Activated CD4-positive, alpha-beta T cell treated with anti-CD3 and anti-CD28 coated beads, Interleukin-2, amount 10 ng/mL, durations not matched to agents 7 days and 5 days (primary cell): Measurements from ENCODE around the gene ARHGAP6. TPM values are rescaled to one million over a fixed set of nuclear protein-coding genes. Genes with fewer than 3 reads are reported as not detected.

Experiments used
- CTCF ChIA-PET: fragments of 350-600 bp; sonication (Branson Sonifier 250); formaldehyde crosslinking; loops from one replicate; lab custom pipeline; 2021; ENCODE audit warnings: antibody characterized with exemption; lab: Charles Lee
- POLR2A ChIA-PET: fragments of 350-600 bp; sonication (Branson Sonifier 250); formaldehyde crosslinking; loops from one replicate; lab custom pipeline; 2021; ENCODE audit warnings: antibody characterized with exemption; lab: Charles Lee
- DNase-seq: peaks from one replicate; pipeline ENCODE4 v3.0.0-alpha.2; 2020
- H3K27ac Mint-ChIP-seq: one replicate; pipeline ENCODE4 v1.8.0; 2021; ENCODE audit warnings: mild to moderate bottlenecking, moderate library complexity, mixed read lengths
- H3K27me3 Mint-ChIP-seq: one replicate; pipeline ENCODE4 v1.8.0; 2021; ENCODE audit warnings: mixed read lengths
- H3K36me3 Mint-ChIP-seq: one replicate; pipeline ENCODE4 v1.8.0; 2021; ENCODE audit warnings: low read depth, mixed read lengths
- H3K4me1 Mint-ChIP-seq: one replicate; pipeline ENCODE4 v1.8.0; 2021; ENCODE audit warnings: mixed read lengths
- H3K4me3 Mint-ChIP-seq: one replicate; pipeline ENCODE4 v1.8.0; 2021; ENCODE audit warnings: mild to moderate bottlenecking, moderate library complexity, mixed read lengths
- H3K9me3 Mint-ChIP-seq: one replicate; pipeline ENCODE4 v1.8.0; 2021; ENCODE audit warnings: mixed read lengths
- total RNA-seq, 2 experiments: library from RNA; stranded (reverse); gene quantifications; one replicate each; pipeline ENCODE4 v1.2.3, GENCODE V29; 2021

Gene ARHGAP6
- total RNA-seq, 2 experiments from 2014 or later = not detected

GRCh38 chrX:11414091-11414490 lies 251.6 kb downstream of the ARHGAP6 start:
- Mint-ChIP-seq H3K4me1 (no peaks in the 10 kb centered on the region), H3K9me3 (no peaks in the 10 kb centered on the region), H3K36me3 (no peaks in the 10 kb centered on the region), H3K27ac (no peak overlapping the region), H3K4me3 (no peak overlapping the region), H3K27me3 (no peaks in the 10 kb centered on the region)
- CTCF ChIA-PET = interaction anchor here (0.5 kb wide), 1 partner anchor 104 kb away, joined by 4 read pairs; no protein-coding TSS in a partner anchor
- POLR2A ChIA-PET = no interaction called here
- no peak for DNase-seq

- Mint-ChIP-seq H3K4me3 (no peak overlapping the region), H3K27me3 (no peaks in the 10 kb centered on the region), H3K4me1 (no peaks in the 10 kb centered on the region), H3K9me3 (no peaks in the 10 kb centered on the region), H3K36me3 (no peaks in the 10 kb centered on the region), H3K27ac (no peak overlapping the region)
- no peak for DNase-seq
- POLR2A ChIA-PET = no interaction called here
- CTCF ChIA-PET = no interaction called here
Observed at GRCh38 chrX:11412715-11413623, 252.8 kb downstream of the ARHGAP6 start.

- DNase-seq = no peak
- Mint-ChIP-seq H3K27ac (no peak overlapping the region), H3K9me3 (no peaks in the 10 kb centered on the region), H3K4me3 (no peak overlapping the region), H3K36me3 (no peaks in the 10 kb centered on the region), H3K4me1 (no peaks in the 10 kb centered on the region), H3K27me3 (no peaks in the 10 kb centered on the region)
- ChIA-PET CTCF (no interaction called here), POLR2A (no interaction called here)
Observed at GRCh38 chrX:11409957-11410356, 255.8 kb downstream of the ARHGAP6 start.

GRCh38 chrX:11408783-11409182 lies 256.9 kb downstream of the ARHGAP6 start:
- Mint-ChIP-seq H3K4me1 (no peaks in the 10 kb centered on the region), H3K27me3 (no peaks in the 10 kb centered on the region), H3K9me3 (no peaks in the 10 kb centered on the region), H3K4me3 (no peak overlapping the region), H3K27ac (no peak overlapping the region), H3K36me3 (no peaks in the 10 kb centered on the region)
- DNase-seq = no peak
- ChIA-PET CTCF (interaction anchor here (0.5 kb wide), 1 partner anchor 1673 kb away, joined by 7 read pairs; no protein-coding TSS in a partner anchor), POLR2A (no interaction called here)

- H3K27ac Mint-ChIP-seq = no peak overlapping the region
- no peak for DNase-seq
- POLR2A ChIA-PET = no interaction called here
- no peaks in the 10 kb centered on the region for H3K27me3 Mint-ChIP-seq
- no peaks in the 10 kb centered on the region for H3K9me3 Mint-ChIP-seq
- CTCF ChIA-PET = no interaction called here
- H3K4me3 Mint-ChIP-seq = no peak overlapping the region
- H3K36me3 Mint-ChIP-seq = no peaks in the 10 kb centered on the region
- no peaks in the 10 kb centered on the region for H3K4me1 Mint-ChIP-seq
Observed at GRCh38 chrX:11408109-11408405, 257.7 kb downstream of the ARHGAP6 start.

- ChIA-PET POLR2A (no interaction called here), CTCF (no interaction called here)
- H3K27ac Mint-ChIP-seq = no peak overlapping the region
- no peak for DNase-seq
- H3K4me1 Mint-ChIP-seq = no peaks in the 10 kb centered on the region
- no peaks in the 10 kb centered on the region for H3K27me3 Mint-ChIP-seq
- no peaks in the 10 kb centered on the region for H3K36me3 Mint-ChIP-seq
- no peak overlapping the region for H3K4me3 Mint-ChIP-seq
- no peaks in the 10 kb centered on the region for H3K9me3 Mint-ChIP-seq
Observed at GRCh38 chrX:11407331-11408108, 258.2 kb downstream of the ARHGAP6 start.

GRCh38 chrX:11406109-11406765 lies 259.5 kb downstream of the ARHGAP6 start:
- H3K36me3 Mint-ChIP-seq = no peaks in the 10 kb centered on the region
- no peaks in the 10 kb centered on the region for H3K27me3 Mint-ChIP-seq
- POLR2A ChIA-PET = no interaction called here

GRCh38 chrX:11403631-11404030 lies 262.1 kb downstream of the ARHGAP6 start:
- Mint-ChIP-seq H3K4me3 (no peak overlapping the region), H3K9me3 (no peaks in the 10 kb centered on the region), H3K27ac (no peak overlapping the region), H3K27me3 (no peaks in the 10 kb centered on the region), H3K4me1 (no peaks in the 10 kb centered on the region), H3K36me3 (no peaks in the 10 kb centered on the region)
- POLR2A ChIA-PET = no interaction called here
- CTCF ChIA-PET = no interaction called here
- DNase-seq = no peak

More at GRCh38 chrX:11406109-11406765, 259.5 kb downstream of the ARHGAP6 start:
- Mint-ChIP-seq H3K4me3 (no peak overlapping the region), H3K4me1 (no peaks in the 10 kb centered on the region), H3K27ac (no peak overlapping the region), H3K9me3 (no peaks in the 10 kb centered on the region)
- CTCF ChIA-PET = no interaction called here
- no peak for DNase-seq

- no peaks in the 10 kb centered on the region for H3K4me1 Mint-ChIP-seq
- ChIA-PET CTCF (no interaction called here), POLR2A (no interaction called here)
- no peaks in the 10 kb centered on the region for H3K27me3 Mint-ChIP-seq
- H3K27ac Mint-ChIP-seq = no peak overlapping the region
- H3K9me3 Mint-ChIP-seq = no peaks in the 10 kb centered on the region
- no peak for DNase-seq
- H3K36me3 Mint-ChIP-seq = no peaks in the 10 kb centered on the region
- no peak overlapping the region for H3K4me3 Mint-ChIP-seq
Observed at GRCh38 chrX:11401966-11402365, 263.8 kb downstream of the ARHGAP6 start.

- ChIA-PET CTCF (no interaction called here), POLR2A (no interaction called here)
- H3K4me1 Mint-ChIP-seq = no peaks in the 10 kb centered on the region
- H3K9me3 Mint-ChIP-seq = no peaks in the 10 kb centered on the region
- H3K27me3 Mint-ChIP-seq = no peaks in the 10 kb centered on the region
- no peaks in the 10 kb centered on the region for H3K36me3 Mint-ChIP-seq
- H3K4me3 Mint-ChIP-seq = no peak overlapping the region
- no peak for DNase-seq
- no peak overlapping the region for H3K27ac Mint-ChIP-seq
Observed at GRCh38 chrX:11399489-11400094, 266.1 kb downstream of the ARHGAP6 start.

GRCh38 chrX:11398785-11399184 lies 266.9 kb downstream of the ARHGAP6 start:
- ChIA-PET CTCF (no interaction called here), POLR2A (no interaction called here)
- H3K27me3 Mint-ChIP-seq = no peaks in the 10 kb centered on the region
- no peaks in the 10 kb centered on the region for H3K9me3 Mint-ChIP-seq
- no peak overlapping the region for H3K4me3 Mint-ChIP-seq
- H3K36me3 Mint-ChIP-seq = no peaks in the 10 kb centered on the region
- H3K4me1 Mint-ChIP-seq = no peaks in the 10 kb centered on the region
- no peak overlapping the region for H3K27ac Mint-ChIP-seq
- DNase-seq = no peak

GRCh38 chrX:11398139-11398538 lies 267.6 kb downstream of the ARHGAP6 start:
- Mint-ChIP-seq H3K4me1 (no peaks in the 10 kb centered on the region), H3K4me3 (no peak overlapping the region), H3K9me3 (no peaks in the 10 kb centered on the region), H3K27me3 (no peaks in the 10 kb centered on the region), H3K27ac (no peak overlapping the region), H3K36me3 (no peaks in the 10 kb centered on the region)
- ChIA-PET POLR2A (no interaction called here), CTCF (no interaction called here)
- DNase-seq = no peak

- Mint-ChIP-seq H3K9me3 (no peaks in the 10 kb centered on the region), H3K27me3 (no peaks in the 10 kb centered on the region), H3K27ac (no peak overlapping the region), H3K4me1 (no peaks in the 10 kb centered on the region), H3K36me3 (no peaks in the 10 kb centered on the region), H3K4me3 (no peak overlapping the region)
- POLR2A ChIA-PET = no interaction called here
- no peak for DNase-seq
- CTCF ChIA-PET = no interaction called here
Observed at GRCh38 chrX:11397680-11398079, 268.0 kb downstream of the ARHGAP6 start.
